GM06990 (cell line): Measurements from ENCODE around the gene SIDT2.
A peak's percentile ranks its signal among the peaks of the same experiment; 100 is the strongest.

Experiments
- DNase-seq: peaks from one replicate; pipeline ENCODE4 v3.0.0-alpha.2; 2011; ENCODE audit not compliant: insufficient read length; ENCODE audit errors: extremely low read depth
- H3K27me3 ChIP-seq: replicated peaks from 2 replicates; pipeline ENCODE4 v1.6.0; 2011; ENCODE audit warnings: low read length; ENCODE audit not compliant: control insufficient read depth, insufficient read depth
- H3K36me3 ChIP-seq: 2 replicates; pipeline ENCODE4 v1.5.1; 2011; ENCODE audit warnings: low read length; ENCODE audit not compliant: control insufficient read depth, insufficient read depth
- H3K4me3 ChIP-seq: replicated peaks from 2 replicates; pipeline ENCODE4 v1.5.1; 2011; ENCODE audit warnings: low read depth, mild to moderate bottlenecking, control low read depth, low read length
- TF ChIP-seq, protein P1 (sequence below): IDR thresholded peaks from 2 replicates; pipeline ENCODE4 v1.5.1; 2011; ENCODE audit warnings: low read length, control low read depth, mild to moderate bottlenecking, inconsistent platforms; ENCODE audit not compliant: insufficient read depth, poor library complexity, severe bottlenecking

SIDT2 gene

DNA sequence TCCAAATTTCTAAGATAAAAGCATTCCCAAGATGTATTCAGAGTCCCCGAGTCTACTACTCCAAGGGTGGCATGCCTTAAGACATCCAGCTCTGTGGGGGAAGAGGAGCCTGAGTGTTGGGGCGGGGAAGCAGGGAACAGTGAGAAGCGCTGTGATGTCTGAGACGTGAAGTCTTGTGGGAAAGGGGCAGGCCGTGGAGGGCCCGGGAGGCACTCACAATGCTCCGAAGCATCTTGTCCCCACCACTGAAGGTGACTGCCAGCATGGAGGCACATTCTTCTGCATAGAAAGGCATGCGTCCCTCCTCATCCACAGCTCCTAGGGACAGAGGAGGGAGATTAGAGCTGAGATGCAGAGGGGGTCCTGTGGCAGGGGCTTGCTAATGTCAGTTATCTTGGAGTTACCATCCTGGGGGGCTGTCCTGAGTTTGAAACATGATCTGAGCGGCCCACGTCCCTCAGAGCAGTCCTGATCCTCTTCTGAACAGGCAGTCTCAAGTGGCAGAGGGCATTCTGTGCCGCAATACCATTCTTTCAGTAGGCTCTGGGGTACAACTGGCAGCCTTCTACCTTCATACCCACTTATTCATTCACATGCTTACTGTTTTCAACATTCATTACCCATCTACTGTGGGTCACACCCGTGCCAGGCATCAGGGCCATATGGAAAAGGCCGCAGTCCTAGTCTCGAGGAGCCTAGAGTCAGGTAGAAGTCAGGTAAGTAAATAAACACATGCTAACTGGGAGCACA is 44.6 kb downstream of the SIDT2 start:
- Histone ChIP-seq H3K27me3 (no peaks in the 10 kb centered on the region), H3K36me3 (peaks cover 55% of the 10 kb centered on the region), H3K4me3 (no peak overlapping the region)
- TF ChIP-seq, protein P1, sequence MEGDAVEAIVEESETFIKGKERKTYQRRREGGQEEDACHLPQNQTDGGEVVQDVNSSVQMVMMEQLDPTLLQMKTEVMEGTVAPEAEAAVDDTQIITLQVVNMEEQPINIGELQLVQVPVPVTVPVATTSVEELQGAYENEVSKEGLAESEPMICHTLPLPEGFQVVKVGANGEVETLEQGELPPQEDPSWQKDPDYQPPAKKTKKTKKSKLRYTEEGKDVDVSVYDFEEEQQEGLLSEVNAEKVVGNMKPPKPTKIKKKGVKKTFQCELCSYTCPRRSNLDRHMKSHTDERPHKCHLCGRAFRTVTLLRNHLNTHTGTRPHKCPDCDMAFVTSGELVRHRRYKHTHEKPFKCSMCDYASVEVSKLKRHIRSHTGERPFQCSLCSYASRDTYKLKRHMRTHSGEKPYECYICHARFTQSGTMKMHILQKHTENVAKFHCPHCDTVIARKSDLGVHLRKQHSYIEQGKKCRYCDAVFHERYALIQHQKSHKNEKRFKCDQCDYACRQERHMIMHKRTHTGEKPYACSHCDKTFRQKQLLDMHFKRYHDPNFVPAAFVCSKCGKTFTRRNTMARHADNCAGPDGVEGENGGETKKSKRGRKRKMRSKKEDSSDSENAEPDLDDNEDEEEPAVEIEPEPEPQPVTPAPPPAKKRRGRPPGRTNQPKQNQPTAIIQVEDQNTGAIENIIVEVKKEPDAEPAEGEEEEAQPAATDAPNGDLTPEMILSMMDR = no peak
- DNase-seq = no peak

DNA sequence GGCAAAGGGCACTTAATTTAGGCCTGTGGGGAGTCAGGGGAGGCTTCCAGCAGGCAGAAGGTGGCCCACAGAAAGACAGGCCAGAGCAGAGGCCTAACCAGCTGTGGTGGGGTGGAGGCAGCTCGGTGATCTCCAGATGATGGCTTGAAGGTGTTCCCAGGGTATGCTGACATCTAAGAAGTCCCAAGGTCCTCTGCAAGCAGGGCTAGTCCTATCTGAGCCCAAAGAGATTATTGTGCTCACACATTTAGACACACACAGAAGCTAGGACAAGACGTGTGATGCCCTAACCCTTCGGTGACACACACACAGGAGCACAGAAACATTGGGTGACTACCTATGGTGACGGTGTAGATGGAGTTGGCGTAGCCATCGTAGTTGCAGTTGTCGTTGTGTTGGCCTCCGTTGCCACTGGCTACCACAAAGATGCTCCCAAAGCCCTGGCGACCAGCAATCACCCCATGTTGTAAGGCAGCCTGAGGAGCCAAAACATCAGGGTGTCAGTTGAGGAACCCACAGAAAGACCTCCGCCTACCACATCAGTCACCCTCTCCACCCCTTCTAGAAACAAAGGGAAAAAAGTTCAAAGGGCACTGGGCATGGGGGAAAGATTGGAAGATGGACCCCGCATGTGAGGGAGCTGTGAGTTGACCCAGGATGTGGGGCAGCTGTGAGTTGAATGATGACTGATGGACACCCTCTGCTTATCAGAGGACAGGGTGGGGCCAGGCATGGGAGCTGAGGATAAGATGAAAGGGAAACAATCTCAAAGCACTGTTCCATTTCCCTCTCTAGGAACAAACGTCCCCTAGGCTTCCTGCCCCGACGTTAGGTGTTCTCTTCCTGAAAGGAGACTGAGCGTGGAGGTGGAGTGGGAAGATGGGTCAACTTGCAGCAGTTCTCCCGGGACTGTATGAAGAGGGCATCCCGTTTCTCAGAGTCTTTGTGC is 45.5 kb downstream of the SIDT2 start:
- no peak for DNase-seq
- H3K36me3 ChIP-seq = peaks cover 53% of the 10 kb centered on the region

GRCh38 chr11:117225553-117226170 is 47.1 kb downstream of the SIDT2 start:
- Histone ChIP-seq H3K4me3 (no peak overlapping the region), H3K27me3 (no peaks in the 10 kb centered on the region), H3K36me3 (peaks cover 46% of the 10 kb centered on the region)
- TF ChIP-seq, protein P1 = no peak
- DNase-seq = no peak

More for the DNA sequence above, 45.5 kb downstream of the SIDT2 start:
- TF ChIP-seq, protein P1 = no peak
- H3K27me3 ChIP-seq = no peaks in the 10 kb centered on the region
- H3K4me3 ChIP-seq = no peak overlapping the region

GRCh38 chr11:117226388-117227385 is 48.1 kb downstream of the SIDT2 start:
- peak; percentile 33 for DNase-seq
- TF ChIP-seq, protein P1 = peak; percentile 78
- peaks cover 37% of the 10 kb centered on the region for H3K36me3 ChIP-seq
- no peak overlapping the region for H3K4me3 ChIP-seq
- H3K27me3 ChIP-seq = no peaks in the 10 kb centered on the region

DNA sequence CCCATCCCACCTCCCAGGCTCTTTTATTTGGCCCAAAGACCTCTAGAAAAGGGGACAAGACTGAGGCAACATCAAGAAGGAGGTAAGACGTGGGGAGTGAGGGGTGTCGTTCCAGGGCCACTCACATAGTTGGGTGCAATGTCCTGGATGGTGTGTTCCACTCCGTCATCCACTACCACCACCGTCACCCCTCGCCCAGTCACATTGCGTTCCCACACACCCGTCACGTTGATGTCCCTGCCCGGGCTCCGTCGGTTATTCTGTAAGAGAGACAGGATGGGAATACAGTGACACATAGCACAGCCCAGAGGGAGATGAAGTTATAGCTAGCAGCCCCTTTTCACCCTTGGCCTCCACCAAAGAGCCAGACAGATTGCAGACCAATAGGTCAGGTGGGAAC is 49.5 kb downstream of the SIDT2 start:
- no peak for DNase-seq
- H3K36me3 ChIP-seq = peaks cover 31% of the 10 kb centered on the region
- TF ChIP-seq, protein P1 = no peak
- no peak overlapping the region for H3K4me3 ChIP-seq
- no peaks in the 10 kb centered on the region for H3K27me3 ChIP-seq
